Measurements from ENCODE around the gene MUC20. TPM values are rescaled to one million over a fixed set of nuclear protein-coding genes. Genes with fewer than 3 reads are reported as not detected.

Gene MUC20
- total RNA-seq, 1 experiment from 2014 or later, result not detected

DNA sequence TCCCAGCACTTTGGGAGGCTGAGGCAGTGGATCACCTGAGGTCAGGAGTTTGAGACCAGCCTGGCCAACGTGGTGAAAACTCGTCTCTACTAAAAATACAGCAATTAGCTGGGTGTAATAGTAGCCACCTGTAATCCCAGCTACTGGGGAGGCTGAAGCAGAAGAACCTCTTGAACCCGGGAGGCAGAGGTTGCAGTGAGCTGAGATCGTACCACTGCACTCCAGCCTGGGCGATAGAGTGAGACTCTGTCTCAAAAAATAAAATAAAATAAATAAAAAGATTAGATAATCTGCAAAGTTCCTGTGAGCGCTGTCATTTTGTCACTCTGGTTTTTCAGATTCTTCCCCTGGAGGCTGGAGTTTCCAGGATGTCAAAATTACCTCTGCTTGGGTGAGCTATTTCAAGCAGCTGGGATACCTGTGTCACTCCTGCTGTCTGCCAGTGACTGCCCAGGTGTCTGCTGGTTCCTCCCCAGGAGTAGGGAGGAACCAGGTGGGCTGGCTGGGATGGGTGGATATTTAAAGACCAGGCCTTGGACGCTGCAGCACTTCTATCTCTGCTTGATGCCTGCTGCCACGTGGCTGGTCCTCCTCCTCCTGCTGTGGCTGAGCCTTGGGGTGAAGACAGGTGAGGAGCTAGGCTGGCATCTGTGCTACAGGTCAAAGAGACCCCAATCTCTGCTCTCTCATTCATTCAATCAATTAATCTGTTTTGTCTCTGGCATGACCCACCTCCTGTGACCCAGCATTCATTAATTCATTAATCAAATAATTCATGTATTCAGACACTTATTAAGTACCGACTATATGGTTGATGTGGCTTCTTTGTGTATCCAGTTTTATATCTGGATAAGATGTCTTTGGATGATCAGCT is 19.5 kb upstream of the MUC20 start:
- H3K27me3 Mint-ChIP-seq (ENCODE audit: low read depth), result peaks cover 31% of the 10 kb centered on the region
- H3K4me3 Mint-ChIP-seq, result no peak overlapping the region
- Histone ChIP-seq H3K14ac (ENCODE audit: insufficient read depth, low read length) (no peak overlapping the region), H3K4me1 (ENCODE audit: insufficient read depth, low read length) (peaks cover 12% of the 10 kb centered on the region; the same call in 1 of the 2 replicates), H2BK120ac (ENCODE audit: low read depth, low read length, poor library complexity, severe bottlenecking) (no peak overlapping the region), H2BK5ac (ENCODE audit: insufficient read length, low read length) (no peak overlapping the region), H3K18ac (ENCODE audit: insufficient read length, low read depth, low read length) (no peak overlapping the region), H3K9ac (ENCODE audit: extremely low read depth, insufficient read length, low read length) (no peak overlapping the region), H2BK12ac (ENCODE audit: insufficient read length, low read depth, low read length) (no peak overlapping the region), H4K20me1 (ENCODE audit: control insufficient read depth, insufficient read depth, insufficient read length) (no peaks in the 10 kb centered on the region), H2BK15ac (ENCODE audit: low read depth, low read length) (no peak overlapping the region), H3K23ac (ENCODE audit: insufficient read length, low read depth, low read length) (no peak overlapping the region), H3K27me3 (ENCODE audit: insufficient read depth, low read length) (no peaks in the 10 kb centered on the region), H3K4ac (ENCODE audit: low read depth, low read length) (no peak overlapping the region), H3K9me3 (ENCODE audit: control insufficient read depth, low read depth, low read length) (no peaks in the 10 kb centered on the region), H4K5ac (ENCODE audit: insufficient read length, low read depth, low read length) (no peak overlapping the region), H2AK5ac (ENCODE audit: insufficient read length, low read length) (no peak overlapping the region), H2BK20ac (ENCODE audit: low read depth, low read length, poor library complexity, severe bottlenecking) (no peak overlapping the region), H3K4me2 (ENCODE audit: insufficient read depth, insufficient read length, low read length) (no peak overlapping the region), H3K56ac (ENCODE audit: insufficient read length, low read depth, low read length) (no peak overlapping the region), H3K23me2 (ENCODE audit: insufficient read length, low read depth, low read length, poor library complexity, severe bottlenecking) (no peaks in the 10 kb centered on the region), H2AFZ (ENCODE audit: low read length) (no peak overlapping the region), H3T11ph (ENCODE audit: low read length) (no peak overlapping the region), H3K27ac (ENCODE audit: insufficient read length, low read depth, low read length) (no peak overlapping the region), H3K79me2 (ENCODE audit: insufficient read depth, low read length) (no peaks in the 10 kb centered on the region), H3K79me1 (ENCODE audit: insufficient read depth, low read depth, low read length, poor library complexity, severe bottlenecking) (no peaks in the 10 kb centered on the region), H4K8ac (replicated peaks; ENCODE audit: insufficient read length, low read depth, low read length) (no peak overlapping the region), H4K91ac (ENCODE audit: insufficient read length, low read depth, low read length) (no peak overlapping the region)
- H3K36me3 Mint-ChIP-seq (ENCODE audit: insufficient read depth in 1 of 3, low read depth in 3 of 3), result peaks cover 0 to 4% (median 1%) of the 10 kb centered on the region in 3 experiments; a peak in 4 of 7 replicates
- H3K9me3 Mint-ChIP-seq, result peaks cover 0 to 2% of the 10 kb centered on the region in 2 experiments; a peak in 3 of 5 replicates
- no CpG with 5 or more reads among the region's 9 CpGs for WGBS (ENCODE audit: extremely low coverage, insufficient read length, low lambda C conversion rate)
- DNase-seq, result no peak
- TF ChIP-seq, protein P1, sequence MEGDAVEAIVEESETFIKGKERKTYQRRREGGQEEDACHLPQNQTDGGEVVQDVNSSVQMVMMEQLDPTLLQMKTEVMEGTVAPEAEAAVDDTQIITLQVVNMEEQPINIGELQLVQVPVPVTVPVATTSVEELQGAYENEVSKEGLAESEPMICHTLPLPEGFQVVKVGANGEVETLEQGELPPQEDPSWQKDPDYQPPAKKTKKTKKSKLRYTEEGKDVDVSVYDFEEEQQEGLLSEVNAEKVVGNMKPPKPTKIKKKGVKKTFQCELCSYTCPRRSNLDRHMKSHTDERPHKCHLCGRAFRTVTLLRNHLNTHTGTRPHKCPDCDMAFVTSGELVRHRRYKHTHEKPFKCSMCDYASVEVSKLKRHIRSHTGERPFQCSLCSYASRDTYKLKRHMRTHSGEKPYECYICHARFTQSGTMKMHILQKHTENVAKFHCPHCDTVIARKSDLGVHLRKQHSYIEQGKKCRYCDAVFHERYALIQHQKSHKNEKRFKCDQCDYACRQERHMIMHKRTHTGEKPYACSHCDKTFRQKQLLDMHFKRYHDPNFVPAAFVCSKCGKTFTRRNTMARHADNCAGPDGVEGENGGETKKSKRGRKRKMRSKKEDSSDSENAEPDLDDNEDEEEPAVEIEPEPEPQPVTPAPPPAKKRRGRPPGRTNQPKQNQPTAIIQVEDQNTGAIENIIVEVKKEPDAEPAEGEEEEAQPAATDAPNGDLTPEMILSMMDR (conservative IDR thresholded peaks at IDR 0.05), result no peak
- H3K27ac Mint-ChIP-seq, result no peak overlapping the region; a peak in 1 of 7 replicates
- H3K4me1 Mint-ChIP-seq, result peaks cover 43 to 46% of the 10 kb centered on the region in 2 experiments

Data from H9 (cell line).